ENCODE results near the gene KCNH8. TPM values are rescaled to one million over a fixed set of nuclear protein-coding genes. Genes with fewer than 3 reads are reported as not detected.

The KCNH8 gene
- total RNA-seq, 1 experiment from 2014 or later: 3.7 TPM

GRCh38 chr3:19392150-19392549, 243.8 kb downstream of the KCNH8 start:
- Mint-ChIP-seq H3K4me3 (no peak overlapping the region), H3K27ac (no peak overlapping the region), H3K36me3 (ENCODE audit: insufficient read depth in 1 of 3, low read depth in 3 of 3) (no peaks in the 10 kb centered on the region), H3K9me3 (no peaks in the 10 kb centered on the region), H3K27me3 (ENCODE audit: low read depth) (no peaks in the 10 kb centered on the region), H3K4me1 (peaks cover 0 to 5% of the 10 kb centered on the region in 2 experiments; a peak in 2 of 4 replicates)
- no peaks in the 10 kb centered on the region for H4K20me1 ChIP-seq (ENCODE audit: control insufficient read depth, insufficient read depth, insufficient read length)
- H2AK5ac ChIP-seq (ENCODE audit: insufficient read length, low read length): no peak overlapping the region
- H3K4ac ChIP-seq (ENCODE audit: low read depth, low read length): no peak overlapping the region
- H3K23me2 ChIP-seq (ENCODE audit: insufficient read length, low read depth, low read length, poor library complexity, severe bottlenecking): no peaks in the 10 kb centered on the region
- no peak overlapping the region for H2BK12ac ChIP-seq (ENCODE audit: insufficient read length, low read depth, low read length)
- H3K18ac ChIP-seq (ENCODE audit: insufficient read length, low read depth, low read length): no peak overlapping the region
- no peak overlapping the region for H3K9ac ChIP-seq (ENCODE audit: extremely low read depth, insufficient read length, low read length)
- no peak overlapping the region for H4K8ac ChIP-seq (replicated peaks; ENCODE audit: insufficient read length, low read depth, low read length)
- no peak overlapping the region for H2BK120ac ChIP-seq (ENCODE audit: low read depth, low read length, poor library complexity, severe bottlenecking)
- no peaks in the 10 kb centered on the region for H3K27me3 ChIP-seq (ENCODE audit: insufficient read depth, low read length)
- H3K23ac ChIP-seq (ENCODE audit: insufficient read length, low read depth, low read length): no peak overlapping the region
- no peak overlapping the region for H3K14ac ChIP-seq (ENCODE audit: insufficient read depth, low read length)
- H3K27ac ChIP-seq (ENCODE audit: insufficient read length, low read depth, low read length): no peak overlapping the region
- no peak for TF ChIP-seq CTCF (conservative IDR thresholded peaks at IDR 0.05)
- no peak overlapping the region for H3T11ph ChIP-seq (ENCODE audit: low read length)
- H2AFZ ChIP-seq (ENCODE audit: low read length): no peak overlapping the region
- H2BK5ac ChIP-seq (ENCODE audit: insufficient read length, low read length): no peak overlapping the region
- H4K5ac ChIP-seq (ENCODE audit: insufficient read length, low read depth, low read length): no peak overlapping the region
- no peak overlapping the region for H3K56ac ChIP-seq (ENCODE audit: insufficient read length, low read depth, low read length)
- no peak overlapping the region for H2BK20ac ChIP-seq (ENCODE audit: low read depth, low read length, poor library complexity, severe bottlenecking)
- no peak overlapping the region for H2BK15ac ChIP-seq (ENCODE audit: low read depth, low read length)
- H3K4me2 ChIP-seq (ENCODE audit: insufficient read depth, insufficient read length, low read length): no peak overlapping the region
- peaks cover 2% of the 10 kb centered on the region; the same call in 1 of the 2 replicates for H3K4me1 ChIP-seq (ENCODE audit: insufficient read depth, low read length)
- no peak overlapping the region for H4K91ac ChIP-seq (ENCODE audit: insufficient read length, low read depth, low read length)
- DNase-seq: no peak
- no peaks in the 10 kb centered on the region for H3K79me1 ChIP-seq (ENCODE audit: insufficient read depth, low read depth, low read length, poor library complexity, severe bottlenecking)
- no peaks in the 10 kb centered on the region for H3K79me2 ChIP-seq (ENCODE audit: insufficient read depth, low read length)
- H3K9me3 ChIP-seq (ENCODE audit: control insufficient read depth, low read depth, low read length): no peaks in the 10 kb centered on the region
- no CpG with 5 or more reads among the region's 3 CpGs for WGBS (ENCODE audit: extremely low coverage, insufficient read length, low lambda C conversion rate)
